CD4-positive, alpha-beta T cell (primary cell): ENCODE results near the gene MRPS15. TPM values are rescaled to one million over a fixed set of nuclear protein-coding genes. Genes with fewer than 3 reads are reported as not detected.

ENCODE experiments used
- ATAC-seq: fragments of 200-7000 bp; cut with Tn5 transposase; one replicate; pipeline ENCODE4 v1.10.0; 2022; ENCODE audit warnings: mild to moderate bottlenecking; ENCODE audit not compliant: poor library complexity
- CTCF ChIA-PET: fragments of 350-600 bp; sonication (Branson Sonifier 250); formaldehyde crosslinking; loops from one replicate; lab custom pipeline; 2021; ENCODE audit warnings: antibody characterized with exemption, inconsistent platforms; lab: Charles Lee
- POLR2A ChIA-PET: fragments of 350-600 bp; sonication (Branson Sonifier 250); formaldehyde crosslinking; loops from one replicate; lab custom pipeline; 2021; ENCODE audit warnings: antibody characterized with exemption, inconsistent platforms; lab: Charles Lee
- DNase-seq, 14 experiments: peaks; one replicate each; pipeline ENCODE4 v3.0.0-alpha.2; 2013 to 2020; ENCODE audit warnings: mixed read lengths in 2 of 14
- H3K27ac ChIP-seq, 2 donors: one replicate each; pipeline versions ENCODE4 v1.5.1 to v1.7.0; 2013; ENCODE audit warnings: low read length in 2 of 2, low read depth in 1 of 2, mild to moderate bottlenecking in 1 of 2
- H3K27me3 ChIP-seq, 2 experiments: 1 replicate in 1 of 2; 2 replicates in 1 of 2; pipeline versions ENCODE4 v1.6.1 to v1.7.0; 2013; ENCODE audit warnings: low read length in 2 of 2, control low read depth in 1 of 2, mild to moderate bottlenecking in 1 of 2, moderate library complexity in 1 of 2; ENCODE audit not compliant: insufficient read depth in 2 of 2, control insufficient read depth in 1 of 2
- H3K36me3 ChIP-seq: one replicate; pipeline ENCODE4 v1.6.1; 2013; ENCODE audit warnings: low read length, control low read depth; ENCODE audit not compliant: insufficient read depth
- H3K4me1 ChIP-seq: one replicate; pipeline ENCODE4 v1.6.1; 2013; ENCODE audit warnings: low read length, control low read depth; ENCODE audit not compliant: insufficient read depth
- H3K4me3 ChIP-seq: one replicate; pipeline ENCODE4 v1.5.1; 2013; ENCODE audit warnings: mild to moderate bottlenecking, low read length, moderate library complexity
- H3K9me3 ChIP-seq, 2 experiments: 1 replicate in 1 of 2; 2 replicates in 1 of 2; pipeline versions ENCODE4 v1.6.1 to v1.7.0; 2013; ENCODE audit warnings: low read length in 2 of 2, mild to moderate bottlenecking in 2 of 2, control low read depth in 1 of 2, moderate library complexity in 1 of 2; ENCODE audit not compliant: control insufficient read depth in 1 of 2, insufficient read depth in 1 of 2
- H3K27ac Mint-ChIP-seq: one replicate; pipeline ENCODE4 v1.8.0; 2020; ENCODE audit warnings: mixed read lengths
- H3K27me3 Mint-ChIP-seq: one replicate; pipeline ENCODE4 v1.8.0; 2021; ENCODE audit warnings: mixed read lengths
- H3K36me3 Mint-ChIP-seq: one replicate; pipeline ENCODE4 v1.8.0; 2021; ENCODE audit warnings: low read depth, mixed read lengths
- H3K4me1 Mint-ChIP-seq: one replicate; pipeline ENCODE4 v1.8.0; 2021; ENCODE audit warnings: low read depth, mixed read lengths
- H3K4me3 Mint-ChIP-seq: one replicate; pipeline ENCODE4 v1.8.0; 2020; ENCODE audit warnings: mild to moderate bottlenecking, mixed read lengths
- H3K9me3 Mint-ChIP-seq: one replicate; pipeline ENCODE4 v1.8.0; 2020; ENCODE audit warnings: mixed read lengths
- intact Hi-C, 2 experiments: fragments of 100-400 bp; cut with DNase I in 1 of 2; cut with micrococcal nuclease in 1 of 2; formaldehyde crosslinking; loops; one replicate each; pipeline versions ENCODE4 v1.15.1 to v1.9.0; 2023 to 2025; cut with DNase I, micrococcal nuclease
- total RNA-seq, 174 experiments: library from RNA in 2 of 174; stranded (reverse) in 2 of 174; gene quantifications; one replicate each; pipeline ENCODE4 v1.2.3 and lab custom pipeline; 2021 to 2026
- TF ChIP-seq, protein P1 (sequence below): fragments of 200-600 bp; IDR thresholded peaks from one replicate; pipeline ENCODE4 v1.8.0; 2022; ENCODE audit warnings: antibody characterized with exemption, mild to moderate bottlenecking

The MRPS15 gene
- total RNA-seq, 2 experiments from 2014 or later: 35.4 to 36.4 TPM

- Histone ChIP-seq H3K27me3 (no peaks in the 10 kb centered on the region), H3K4me1 (no peaks in the 10 kb centered on the region), H3K27ac (no peak overlapping the region), H3K4me3 (no peak overlapping the region), H3K36me3 (no peaks in the 10 kb centered on the region), H3K9me3 (no peaks in the 10 kb centered on the region)
- Mint-ChIP-seq H3K27me3 (no peaks in the 10 kb centered on the region), H3K27ac (no peak overlapping the region), H3K4me1 (no peaks in the 10 kb centered on the region), H3K9me3 (no peaks in the 10 kb centered on the region), H3K4me3 (no peak overlapping the region), H3K36me3 (no peaks in the 10 kb centered on the region)
- DNase-seq (no peak), ATAC-seq (no peak)
- TF ChIP-seq, protein P1, sequence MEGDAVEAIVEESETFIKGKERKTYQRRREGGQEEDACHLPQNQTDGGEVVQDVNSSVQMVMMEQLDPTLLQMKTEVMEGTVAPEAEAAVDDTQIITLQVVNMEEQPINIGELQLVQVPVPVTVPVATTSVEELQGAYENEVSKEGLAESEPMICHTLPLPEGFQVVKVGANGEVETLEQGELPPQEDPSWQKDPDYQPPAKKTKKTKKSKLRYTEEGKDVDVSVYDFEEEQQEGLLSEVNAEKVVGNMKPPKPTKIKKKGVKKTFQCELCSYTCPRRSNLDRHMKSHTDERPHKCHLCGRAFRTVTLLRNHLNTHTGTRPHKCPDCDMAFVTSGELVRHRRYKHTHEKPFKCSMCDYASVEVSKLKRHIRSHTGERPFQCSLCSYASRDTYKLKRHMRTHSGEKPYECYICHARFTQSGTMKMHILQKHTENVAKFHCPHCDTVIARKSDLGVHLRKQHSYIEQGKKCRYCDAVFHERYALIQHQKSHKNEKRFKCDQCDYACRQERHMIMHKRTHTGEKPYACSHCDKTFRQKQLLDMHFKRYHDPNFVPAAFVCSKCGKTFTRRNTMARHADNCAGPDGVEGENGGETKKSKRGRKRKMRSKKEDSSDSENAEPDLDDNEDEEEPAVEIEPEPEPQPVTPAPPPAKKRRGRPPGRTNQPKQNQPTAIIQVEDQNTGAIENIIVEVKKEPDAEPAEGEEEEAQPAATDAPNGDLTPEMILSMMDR: no peak
- intact Hi-C loops: no loop called here
- POLR2A ChIA-PET: no interaction called here
- CTCF ChIA-PET: no interaction called here
These were observed 21.8 kb downstream of the MRPS15 start for GRCh38 chr1:36442337-36442736.

- DNase-seq: no peak
- Histone ChIP-seq H3K36me3 (no peaks in the 10 kb centered on the region), H3K27ac (no peak overlapping the region), H3K4me3 (no peak overlapping the region), H3K27me3 (no peaks in the 10 kb centered on the region), H3K4me1 (no peaks in the 10 kb centered on the region), H3K9me3 (no peaks in the 10 kb centered on the region)
- ATAC-seq: no peak
- Mint-ChIP-seq H3K36me3 (no peaks in the 10 kb centered on the region), H3K4me1 (no peaks in the 10 kb centered on the region), H3K27me3 (no peaks in the 10 kb centered on the region), H3K27ac (no peak overlapping the region), H3K9me3 (no peaks in the 10 kb centered on the region), H3K4me3 (no peak overlapping the region)
- POLR2A ChIA-PET: no interaction called here
- intact Hi-C loops: no loop called here
- TF ChIP-seq, protein P1: no peak
- CTCF ChIA-PET: no interaction called here
These were observed 23.5 kb downstream of the MRPS15 start for GRCh38 chr1:36440646-36441045.

GRCh38 chr1:36440044-36440443, 24.1 kb downstream of the MRPS15 start:
- POLR2A ChIA-PET: no interaction called here
- no peaks in the 10 kb centered on the region for H3K36me3 Mint-ChIP-seq
- H3K4me1 ChIP-seq: no peaks in the 10 kb centered on the region
- intact Hi-C loops: no loop called here
- no peak overlapping the region for H3K4me3 Mint-ChIP-seq
- no peaks in the 10 kb centered on the region for H3K27me3 ChIP-seq
- H3K4me3 ChIP-seq: no peak overlapping the region
- H3K9me3 Mint-ChIP-seq: no peaks in the 10 kb centered on the region
- no peaks in the 10 kb centered on the region for H3K4me1 Mint-ChIP-seq
- TF ChIP-seq, protein P1: no peak
- no peak for ATAC-seq
- DNase-seq: no peak
- H3K27ac Mint-ChIP-seq: no peak overlapping the region
- no peak overlapping the region for H3K27ac ChIP-seq
- no peaks in the 10 kb centered on the region for H3K9me3 ChIP-seq
- H3K27me3 Mint-ChIP-seq: no peaks in the 10 kb centered on the region
- CTCF ChIA-PET: no interaction called here
- H3K36me3 ChIP-seq: no peaks in the 10 kb centered on the region
